ENCODE measurements around the gene NKD2.
"Not testable (repeated sequence)": the region's sequence is repeated elsewhere in the genome, so short reads cannot be mapped to it uniquely, and the experiment has no call there.

Gene NKD2

DNA sequence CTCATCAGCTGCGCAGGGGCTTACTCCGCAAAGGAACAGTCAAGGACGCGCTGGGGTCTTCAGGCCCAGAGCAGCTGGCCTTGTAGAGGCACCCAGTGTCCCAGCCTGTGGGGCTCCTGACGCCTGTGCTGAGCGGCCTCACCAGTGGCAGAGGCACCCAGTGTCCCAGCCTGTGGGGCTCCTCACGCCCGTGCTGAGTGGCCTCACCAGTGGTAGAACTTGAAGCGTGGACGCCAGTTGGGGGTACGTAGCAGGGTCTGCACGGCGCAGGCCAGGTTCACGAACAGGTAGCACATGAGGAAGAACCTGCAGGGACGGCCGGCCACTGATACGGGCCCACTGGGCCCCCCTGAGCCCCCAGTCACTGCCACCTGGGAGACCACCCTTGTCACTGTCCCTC lies 67.3 kb downstream of the NKD2 start:
- DNase-seq: no peak

DNA sequence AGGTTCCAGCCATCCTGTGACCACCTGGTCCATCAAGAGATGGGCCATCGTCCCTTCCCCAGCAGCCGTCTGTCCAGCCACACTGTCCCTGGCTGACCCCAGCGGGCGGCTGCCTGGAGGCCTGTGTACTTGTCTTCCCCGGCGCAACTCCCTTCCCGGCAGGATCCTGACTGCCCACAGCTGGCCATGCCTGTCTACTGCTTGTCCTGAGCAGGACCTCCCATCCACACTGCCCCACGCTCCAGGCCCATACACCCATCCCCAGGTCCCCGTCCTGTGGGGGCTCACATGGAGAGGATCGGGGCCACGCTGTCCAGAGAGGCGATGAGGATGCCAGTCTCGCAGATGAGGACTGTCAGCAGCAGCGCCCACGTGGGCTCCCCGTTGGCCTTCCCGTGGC lies 67.8 kb downstream of the NKD2 start:
- no peak for DNase-seq

GRCh38 chr5:1077026-1077425 lies 68.4 kb downstream of the NKD2 start:
- DNase-seq: no peak

DNA sequence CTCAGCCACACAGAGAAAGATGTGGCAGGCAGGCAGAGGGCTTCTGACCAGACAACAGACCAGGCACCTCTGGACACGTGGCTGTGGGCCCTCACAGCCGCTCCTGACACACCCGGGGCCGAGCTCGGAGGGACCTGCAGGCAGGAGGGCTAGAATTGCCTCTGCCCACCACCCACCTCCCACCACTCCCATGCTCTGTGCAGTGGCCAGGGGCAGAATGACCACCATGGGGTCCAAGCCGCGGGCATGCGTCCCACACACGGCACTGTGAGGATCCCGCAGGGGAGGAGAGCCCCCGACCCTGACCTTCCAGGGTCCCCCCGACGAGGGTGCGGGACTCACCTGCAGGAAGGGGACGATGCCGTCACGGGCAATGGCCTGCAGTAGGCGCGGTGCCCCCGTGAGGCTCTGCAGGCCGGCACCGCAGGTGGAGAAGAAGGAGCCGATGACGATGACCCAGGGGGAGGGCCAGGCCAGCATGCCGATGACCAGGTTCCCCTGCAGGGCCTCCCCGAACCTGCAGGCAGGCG lies 69.0 kb downstream of the NKD2 start:
- no peak for DNase-seq

- DNase-seq: no peak
Measured at GRCh38 chr5:1078206-1078605, 69.6 kb downstream of the NKD2 start.

- DNase-seq: no peak
Measured at GRCh38 chr5:1078851-1079250, 70.2 kb downstream of the NKD2 start.

- no peak for DNase-seq
Measured at GRCh38 chr5:1079486-1079885, 70.9 kb downstream of the NKD2 start.

DNA sequence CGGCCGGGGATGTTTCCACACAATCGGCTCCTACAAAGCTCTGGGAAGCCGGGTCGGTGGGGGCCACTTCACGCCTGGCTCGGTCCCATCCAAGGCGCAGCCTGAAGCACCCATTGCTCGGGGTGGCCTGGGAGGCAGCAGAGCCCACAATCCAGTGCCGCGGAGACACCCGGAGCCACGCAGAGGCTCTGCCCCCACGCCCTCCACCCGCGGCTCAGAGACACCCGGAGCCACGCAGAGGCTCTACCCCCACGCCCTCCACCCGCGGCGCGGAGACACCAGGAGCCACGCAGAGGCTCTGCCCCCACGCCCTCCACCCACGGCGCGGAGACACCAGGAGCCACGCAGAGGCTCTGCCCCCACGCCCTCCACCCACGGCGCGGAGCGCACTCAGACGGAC lies 71.4 kb downstream of the NKD2 start:
- DNase-seq: no peak

GRCh38 chr5:1080432-1080831 lies 71.8 kb downstream of the NKD2 start:
- no peak for DNase-seq

DNA sequence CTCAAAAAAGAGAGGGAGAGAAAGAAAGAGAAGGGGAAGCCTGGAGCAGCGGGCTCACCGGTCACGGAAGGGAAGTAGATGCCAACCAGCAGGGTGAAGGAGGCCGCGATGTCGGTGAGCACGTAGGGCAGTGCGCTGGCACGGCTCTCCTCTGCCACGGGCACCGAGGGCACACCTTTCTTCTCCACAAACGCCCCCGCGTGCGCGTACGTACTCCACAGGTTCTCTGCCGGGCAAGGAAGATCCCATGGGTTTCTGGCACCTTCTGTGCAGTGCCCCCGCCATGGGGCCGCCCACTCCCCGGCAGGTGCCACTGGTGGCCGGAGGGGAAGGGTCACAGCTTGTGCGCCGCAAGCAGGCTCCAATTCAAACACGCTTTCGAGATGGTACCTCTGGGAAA lies 72.9 kb downstream of the NKD2 start:
- DNase-seq: no peak

DNA sequence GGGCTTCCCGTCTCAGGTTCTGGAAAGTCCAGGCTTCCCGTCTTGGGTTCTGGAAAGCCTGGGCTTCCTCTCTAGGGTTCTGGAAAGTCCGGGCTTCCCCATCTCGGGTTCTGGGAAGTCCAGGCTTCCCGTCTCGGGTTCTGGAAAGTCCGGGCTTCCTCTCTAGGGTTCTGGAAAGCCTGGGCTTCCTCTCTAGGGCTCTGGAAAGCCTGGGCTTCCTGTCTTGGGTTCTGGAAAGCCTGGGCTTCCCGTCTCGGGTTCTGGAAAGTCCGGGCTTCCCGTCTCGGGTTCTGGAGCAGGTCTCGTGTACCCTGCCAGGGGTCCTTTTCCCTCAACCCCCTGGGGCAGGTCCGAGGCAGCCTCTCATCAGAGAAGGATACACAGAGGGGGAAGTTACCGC lies 74.4 kb downstream of the NKD2 start:
- DNase-seq: not testable (repeated sequence)

DNA sequence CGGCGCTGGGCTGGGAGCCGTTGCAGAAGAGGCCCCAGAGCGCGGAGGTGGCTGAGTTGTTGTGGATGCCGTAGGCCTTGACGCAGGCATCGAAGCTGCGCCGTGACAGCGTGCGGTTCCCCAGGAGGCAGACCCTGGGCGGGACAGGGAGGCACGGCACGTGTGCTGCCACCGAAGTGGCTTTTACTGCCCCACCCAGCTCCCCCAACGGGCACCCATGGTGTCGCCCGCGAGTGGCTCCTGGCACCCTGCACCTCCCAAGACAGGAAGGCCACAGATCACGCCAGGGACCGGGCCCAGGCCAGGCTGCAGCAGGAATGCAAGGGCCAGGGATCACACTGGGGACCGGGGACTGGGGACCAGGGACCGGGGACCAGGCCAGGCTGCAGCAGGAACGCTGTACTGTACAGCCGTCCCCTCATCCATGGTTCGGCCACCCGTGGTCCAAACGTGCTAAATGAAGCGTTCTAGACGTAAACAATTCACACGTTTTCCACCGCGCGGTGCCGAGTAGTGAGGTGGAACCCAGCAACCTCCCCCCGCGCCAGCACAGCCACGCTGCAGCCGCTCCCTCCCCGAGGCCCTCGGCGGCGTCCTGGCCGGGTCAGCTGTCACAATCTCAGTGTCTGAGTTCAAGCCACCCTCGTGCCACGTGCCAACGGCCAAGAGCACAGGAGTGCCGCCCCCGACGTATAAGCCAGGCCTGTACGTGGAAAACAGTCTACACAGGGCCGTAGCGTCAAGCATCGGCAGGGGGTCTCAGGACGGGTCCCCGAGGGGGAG lies 75.4 kb downstream of the NKD2 start:
- no peak for DNase-seq

- no peak for DNase-seq
Measured at GRCh38 chr5:1085391-1085790, 76.8 kb downstream of the NKD2 start.

GRCh38 chr5:1086137-1086536 lies 77.5 kb downstream of the NKD2 start:
- no peak for DNase-seq

DNA sequence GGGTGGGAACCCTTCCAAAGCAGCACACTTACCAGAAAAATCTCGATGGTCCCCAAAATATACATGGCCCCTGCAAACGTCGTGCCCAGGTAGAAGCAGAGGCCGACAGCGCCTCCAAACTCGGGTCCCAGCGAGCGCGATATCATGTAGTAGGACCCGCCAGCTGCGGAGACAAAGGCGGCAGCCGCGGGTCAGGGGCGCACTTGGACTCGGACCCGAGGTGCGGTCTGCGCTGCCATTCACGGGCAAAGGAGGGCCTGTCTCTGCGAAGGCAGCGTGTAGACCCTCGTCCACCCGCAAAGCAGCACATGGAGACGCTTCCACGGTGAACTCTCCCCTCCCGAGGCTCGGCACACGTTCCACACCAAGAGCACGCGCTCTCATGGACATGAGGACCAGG lies 78.3 kb downstream of the NKD2 start:
- DNase-seq: no peak

DNA sequence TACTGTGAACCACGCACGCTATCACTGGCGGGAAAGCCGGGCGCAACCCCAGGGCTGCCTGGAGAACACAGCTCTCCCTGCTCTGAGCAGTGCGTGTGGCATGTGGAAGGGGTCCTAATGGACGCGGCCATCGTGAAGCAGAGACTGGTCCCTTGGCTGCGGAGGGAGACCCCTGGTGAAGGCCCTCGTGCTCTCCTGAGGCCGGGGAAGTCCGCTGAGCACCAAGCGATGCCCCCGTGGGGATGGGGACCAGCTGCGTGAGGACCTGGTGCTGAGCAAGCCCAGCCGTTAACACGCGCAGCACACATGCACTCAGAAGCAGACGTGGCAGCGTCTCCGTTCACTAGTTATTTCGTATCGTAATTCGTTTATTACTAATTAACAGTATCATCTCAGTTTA lies 78.8 kb downstream of the NKD2 start:
- no peak for DNase-seq

- no peak for DNase-seq
Measured at GRCh38 chr5:1088031-1088430, 79.4 kb downstream of the NKD2 start.

All from fibroblast of upper back skin (primary cell).